GM12878 (cell line): ENCODE results near the gene MRPL22. TPM values are rescaled to one million over a fixed set of nuclear protein-coding genes. Genes with fewer than 3 reads are reported as not detected.

Experiments
- ATAC-seq: fragments of 200-7000 bp; cut with Tn5 transposase; 3 replicates; pipeline ENCODE4 v1.9.1; 2020; ENCODE audit warnings: mild to moderate bottlenecking, moderate library complexity
- BruUV-seq: library from RNA; stranded (reverse); fragments of 400-500 nt; replicated peaks from 2 replicates; lab custom pipeline; 2021; lab: Mats Ljungman, UMichigan
- CTCF ChIA-PET: fragments of 300-600 bp; sonication (Branson Sonifier 250); formaldehyde crosslinking; extraction: SDS; loops from one replicate; lab custom pipeline; 2021; ENCODE audit warnings: inconsistent platforms; lab: Yijun Ruan, JAX
- POLR2A ChIA-PET: fragments of 350-600 bp; formaldehyde crosslinking; extraction: SDS; loops from one replicate; lab custom pipeline; 2021; ENCODE audit warnings: inconsistent platforms; lab: Charles Lee
- RAD21 ChIA-PET: fragments of 300-600 bp; sonication (Branson Sonifier 250); formaldehyde crosslinking; loops from one replicate; lab custom pipeline; 2023; ENCODE audit warnings: antibody characterized with exemption; ENCODE audit not compliant: unreplicated experiment; lab: Charles Lee
- SMC1A ChIA-PET: fragments of 300-600 bp; sonication (Branson Sonifier 250); formaldehyde crosslinking; loops from one replicate; lab custom pipeline; 2023; ENCODE audit not compliant: unreplicated experiment, uncharacterized antibody; lab: Charles Lee
- DNase-seq: peaks from one replicate; pipeline ENCODE4 v3.0.0-alpha.2; 2011; ENCODE audit warnings: low read depth, low spot score
- FAIRE-seq: peaks from 3 replicates; lab custom pipeline; 2011; peaks lifted over from hg19 to GRCh38; lab: Jason Lieb, UNC
- H2AFZ ChIP-seq: 2 replicates; pipeline ENCODE4 v1.6.0; 2011; ENCODE audit warnings: low read depth, low read length, control low read depth; ENCODE audit not compliant: control insufficient read depth
- H3K27ac ChIP-seq: 2 replicates; pipeline ENCODE4 v1.5.1; 2011; ENCODE audit warnings: control low read depth; ENCODE audit not compliant: control insufficient read depth, insufficient read depth
- H3K27me3 ChIP-seq, 2 experiments: replicated peaks in 1 of 2; 2 replicates each; pipeline versions ENCODE4 v1.6.0 to v1.6.1; 2011; ENCODE audit warnings: low read length in 1 of 2; ENCODE audit not compliant: control insufficient read depth in 2 of 2, insufficient read depth in 2 of 2
- H3K36me3 ChIP-seq, 2 experiments: 2 replicates each; pipeline ENCODE4 v1.5.1; 2011; ENCODE audit warnings: low read length in 1 of 2; ENCODE audit not compliant: control insufficient read depth in 2 of 2, insufficient read depth in 2 of 2
- H3K4me1 ChIP-seq: 2 replicates; pipeline ENCODE4 v1.6.1; 2011; ENCODE audit warnings: mild to moderate bottlenecking, low read length, moderate library complexity, mixed read lengths; ENCODE audit not compliant: control insufficient read depth, insufficient read depth
- H3K4me2 ChIP-seq: 2 replicates; pipeline ENCODE4 v1.6.0; 2011; ENCODE audit warnings: control low read depth; ENCODE audit not compliant: control insufficient read depth, insufficient read depth
- H3K4me3 ChIP-seq: fragments of 200-600 bp; sonication (generic); 2 replicates; pipeline ENCODE4 v1.5.1; 2016
- H3K79me2 ChIP-seq: 2 replicates; pipeline ENCODE4 v1.6.0; 2011; ENCODE audit warnings: low read length; ENCODE audit not compliant: control insufficient read depth, insufficient read depth
- H3K9ac ChIP-seq: 2 replicates; pipeline ENCODE4 v1.8.0; 2011; ENCODE audit warnings: low read length, control low read depth, mixed read lengths; ENCODE audit not compliant: control insufficient read depth, insufficient read depth
- H3K9me3 ChIP-seq: replicated peaks from 3 replicates; pipeline ENCODE4 v1.5.1; 2011; ENCODE audit warnings: mild to moderate bottlenecking, low read length; ENCODE audit not compliant: control insufficient read depth, insufficient read depth
- H4K20me1 ChIP-seq: 2 replicates; pipeline ENCODE4 v1.6.0; 2011; ENCODE audit not compliant: control insufficient read depth, insufficient read depth
- ATF7 ChIP-seq: fragments of 450-650 bp; IDR thresholded peaks from 2 replicates; pipeline ENCODE4 v1.6.1; 2016; ENCODE audit warnings: low read depth, mild to moderate bottlenecking
- CREB1 ChIP-seq: IDR thresholded peaks from 2 replicates; pipeline ENCODE4 v1.6.1; 2012; ENCODE audit warnings: low read depth, mild to moderate bottlenecking, inconsistent platforms
- GABPA ChIP-seq: IDR thresholded peaks from 2 replicates; pipeline ENCODE4 v1.6.1; 2014; ENCODE audit warnings: antibody characterized with exemption, low read depth, mild to moderate bottlenecking, inconsistent platforms
- HDGF ChIP-seq: fragments of 450-650 bp; IDR thresholded peaks from 2 replicates; pipeline ENCODE4 v1.6.1; 2016; ENCODE audit warnings: antibody characterized with exemption
- JUNB ChIP-seq: IDR thresholded peaks from 2 replicates; pipeline ENCODE4 v1.6.1; 2016; ENCODE audit warnings: antibody characterized with exemption, mild to moderate bottlenecking
- MEF2A ChIP-seq: IDR thresholded peaks from 2 replicates; pipeline ENCODE4 v1.6.1; 2011; ENCODE audit warnings: low read depth, mild to moderate bottlenecking, low read length, moderate library complexity; ENCODE audit not compliant: insufficient read depth
- NFIC ChIP-seq: IDR thresholded peaks from 2 replicates; pipeline ENCODE4 v1.6.1; 2012; ENCODE audit warnings: low read depth, mild to moderate bottlenecking, inconsistent platforms, low read length, moderate library complexity
- NFYB ChIP-seq: IDR thresholded peaks from 2 replicates; pipeline ENCODE4 v1.6.1; 2011; ENCODE audit warnings: low read depth, mild to moderate bottlenecking, low read length, improper control_type of control experiment, moderate library complexity; ENCODE audit not compliant: insufficient read depth
- SIN3A ChIP-seq: IDR thresholded peaks from 2 replicates; pipeline ENCODE4 v1.6.1; 2012; ENCODE audit warnings: low read depth, low read length, improper control_type of control experiment
- SPI1 ChIP-seq: IDR thresholded peaks from 2 replicates; pipeline ENCODE4 v1.6.1; 2011; ENCODE audit warnings: low read depth, mild to moderate bottlenecking, low read length, moderate library complexity, borderline replicate concordance; ENCODE audit not compliant: insufficient read depth
- STAT1 ChIP-seq: fragments of 450-650 bp; conservative IDR thresholded peaks from 2 replicates; pipeline ENCODE4 v1.6.1; 2014; ENCODE audit warnings: antibody characterized with exemption, mild to moderate bottlenecking
- WGBS: methylation state at CpG from one replicate; pipeline ENCODE4 v1.1.6; 2016; ENCODE audit warnings: low lambda C conversion rate; ENCODE audit not compliant: insufficient replicate concordance, insufficient coverage; ENCODE audit errors: missing lambda C conversion rate; 5-methylcytosine and 5-hydroxymethylcytosine counted together
- in situ Hi-C: fragments of 300-500 bp; cut with MboI; formaldehyde crosslinking; loops from 9 replicates; pipeline ENCODE4 v1.14.3; 2018; ENCODE audit warnings: mixed read lengths
- intact Hi-C: fragments of 100-400 bp; cut with micrococcal nuclease; formaldehyde crosslinking; loops from one replicate; pipeline ENCODE4 v1.14.2; 2022; ENCODE audit not compliant: unreplicated experiment
- polyA plus RNA-seq, 11 experiments: library from polyadenylated mRNA; depleted of rRNA in 4 of 11; unstranded in 6 of 11; stranded (reverse) in 5 of 11; fragments of >200 nt; fragmentation: Nextera tagmentation in 4 of 11; fragmentation: Illumina TruSeq in 1 of 11; extraction: Ambion mirVana in 4 of 11; extraction: Trizol in 1 of 11; gene quantifications; 1 replicate in 1 of 11; 2 replicates in 10 of 11; pipeline versions ENCODE4 v1.2.1 to v1.2.3, GENCODE V29; 2011 to 2016; ENCODE audit warnings: inconsistent platforms in 2 of 11, missing spikeins in 2 of 11, low read depth in 1 of 11
- total RNA-seq, 4 experiments: library from RNA; depleted of rRNA in 3 of 4; stranded (reverse); fragments of >200 nt in 3 of 4; fragmentation: Illumina TruSeq in 1 of 4; extraction: Trizol in 1 of 4; gene quantifications; 2 replicates each; pipeline versions ENCODE4 v1.2.1 to v1.2.3, GENCODE V29; 2013 to 2021
- TF ChIP-seq, protein P1 (sequence below): fragments of 450-650 bp; IDR thresholded peaks from 2 replicates; pipeline ENCODE4 v1.6.1; 2018; ENCODE audit warnings: mild to moderate bottlenecking, low read depth, moderate library complexity; ENCODE audit not compliant: partially characterized antibody
- TF ChIP-seq, protein P2 (sequence below): IDR thresholded peaks from 2 replicates; pipeline ENCODE4 v1.6.1; 2012; ENCODE audit warnings: mild to moderate bottlenecking, low read depth, low read length
- TF ChIP-seq, protein P3 (sequence below): IDR thresholded peaks from 2 replicates; pipeline ENCODE4 v1.6.1; 2012; ENCODE audit warnings: low read length, inconsistent platforms
- TF ChIP-seq, protein P4 (sequence below), 3 experiments: IDR thresholded peaks in 2 of 3; conservative IDR thresholded peaks in 1 of 3; 2 replicates each; pipeline ENCODE4 v1.5.1; 2011; ENCODE audit warnings: low read depth in 3 of 3, low read length in 3 of 3, mild to moderate bottlenecking in 3 of 3, control low read depth in 2 of 3, moderate library complexity in 2 of 3, inconsistent platforms in 1 of 3, mixed read lengths in 1 of 3; ENCODE audit not compliant: control insufficient read depth in 2 of 3, insufficient read depth in 1 of 3; ENCODE audit errors: extremely low read depth in 1 of 3

The MRPL22 gene
- total and polyA plus RNA-seq, 10 of the 15 experiments (the other 5 are each of a cell fraction or from before 2014, with no cell fraction given), result 29.7 to 318 (median 93.4) TPM

DNA sequence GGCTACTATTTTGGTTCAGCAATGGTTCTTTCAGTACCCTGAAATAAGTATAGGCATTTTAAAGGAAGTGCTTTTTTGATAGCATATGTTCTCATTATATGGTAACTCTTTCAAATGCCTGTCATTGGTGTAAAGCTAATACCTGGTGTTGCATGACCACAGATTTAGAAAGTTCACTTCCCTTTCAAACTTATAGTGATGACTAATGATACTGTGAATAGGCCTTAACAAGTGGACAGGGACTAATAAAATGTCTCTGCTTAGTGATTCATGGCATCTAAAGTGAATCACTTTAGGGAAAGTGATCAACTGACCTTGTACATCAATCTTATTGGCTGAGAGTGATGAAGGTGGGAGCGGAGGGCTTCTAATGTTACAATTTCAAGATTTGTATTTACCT, 21.6 kb downstream of the MRPL22 start:
- peaks cover 4 to 22% of the 10 kb centered on the region in 2 experiments for H3K36me3 ChIP-seq
- TF ChIP-seq, protein P1, sequence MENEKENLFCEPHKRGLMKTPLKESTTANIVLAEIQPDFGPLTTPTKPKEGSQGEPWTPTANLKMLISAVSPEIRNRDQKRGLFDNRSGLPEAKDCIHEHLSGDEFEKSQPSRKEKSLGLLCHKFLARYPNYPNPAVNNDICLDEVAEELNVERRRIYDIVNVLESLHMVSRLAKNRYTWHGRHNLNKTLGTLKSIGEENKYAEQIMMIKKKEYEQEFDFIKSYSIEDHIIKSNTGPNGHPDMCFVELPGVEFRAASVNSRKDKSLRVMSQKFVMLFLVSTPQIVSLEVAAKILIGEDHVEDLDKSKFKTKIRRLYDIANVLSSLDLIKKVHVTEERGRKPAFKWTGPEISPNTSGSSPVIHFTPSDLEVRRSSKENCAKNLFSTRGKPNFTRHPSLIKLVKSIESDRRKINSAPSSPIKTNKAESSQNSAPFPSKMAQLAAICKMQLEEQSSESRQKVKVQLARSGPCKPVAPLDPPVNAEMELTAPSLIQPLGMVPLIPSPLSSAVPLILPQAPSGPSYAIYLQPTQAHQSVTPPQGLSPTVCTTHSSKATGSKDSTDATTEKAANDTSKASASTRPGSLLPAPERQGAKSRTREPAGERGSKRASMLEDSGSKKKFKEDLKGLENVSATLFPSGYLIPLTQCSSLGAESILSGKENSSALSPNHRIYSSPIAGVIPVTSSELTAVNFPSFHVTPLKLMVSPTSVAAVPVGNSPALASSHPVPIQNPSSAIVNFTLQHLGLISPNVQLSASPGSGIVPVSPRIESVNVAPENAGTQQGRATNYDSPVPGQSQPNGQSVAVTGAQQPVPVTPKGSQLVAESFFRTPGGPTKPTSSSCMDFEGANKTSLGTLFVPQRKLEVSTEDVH, result no peak
- no peak for TF ChIP-seq STAT1
- peak; percentile 61 for TF ChIP-seq JUNB
- peak; percentile 54; the same call in 1 of the 2 replicates for TF ChIP-seq CREB1
- TF ChIP-seq GABPA, result 0 out of 2 replicates have a peak, but pooled peaks have one; percentile 11
- TF ChIP-seq NFYB, result peak; percentile 78
- 0 out of 2 replicates have a peak, but pooled peaks have one; percentile 38 for TF ChIP-seq NFIC
- peak; percentile 59; the same call in 1 of the 2 replicates for TF ChIP-seq MEF2A
- TF ChIP-seq SIN3A, result no peak
- TF ChIP-seq SPI1, result peak; percentile 63
- no peak for TF ChIP-seq HDGF
- TF ChIP-seq, protein P2, sequence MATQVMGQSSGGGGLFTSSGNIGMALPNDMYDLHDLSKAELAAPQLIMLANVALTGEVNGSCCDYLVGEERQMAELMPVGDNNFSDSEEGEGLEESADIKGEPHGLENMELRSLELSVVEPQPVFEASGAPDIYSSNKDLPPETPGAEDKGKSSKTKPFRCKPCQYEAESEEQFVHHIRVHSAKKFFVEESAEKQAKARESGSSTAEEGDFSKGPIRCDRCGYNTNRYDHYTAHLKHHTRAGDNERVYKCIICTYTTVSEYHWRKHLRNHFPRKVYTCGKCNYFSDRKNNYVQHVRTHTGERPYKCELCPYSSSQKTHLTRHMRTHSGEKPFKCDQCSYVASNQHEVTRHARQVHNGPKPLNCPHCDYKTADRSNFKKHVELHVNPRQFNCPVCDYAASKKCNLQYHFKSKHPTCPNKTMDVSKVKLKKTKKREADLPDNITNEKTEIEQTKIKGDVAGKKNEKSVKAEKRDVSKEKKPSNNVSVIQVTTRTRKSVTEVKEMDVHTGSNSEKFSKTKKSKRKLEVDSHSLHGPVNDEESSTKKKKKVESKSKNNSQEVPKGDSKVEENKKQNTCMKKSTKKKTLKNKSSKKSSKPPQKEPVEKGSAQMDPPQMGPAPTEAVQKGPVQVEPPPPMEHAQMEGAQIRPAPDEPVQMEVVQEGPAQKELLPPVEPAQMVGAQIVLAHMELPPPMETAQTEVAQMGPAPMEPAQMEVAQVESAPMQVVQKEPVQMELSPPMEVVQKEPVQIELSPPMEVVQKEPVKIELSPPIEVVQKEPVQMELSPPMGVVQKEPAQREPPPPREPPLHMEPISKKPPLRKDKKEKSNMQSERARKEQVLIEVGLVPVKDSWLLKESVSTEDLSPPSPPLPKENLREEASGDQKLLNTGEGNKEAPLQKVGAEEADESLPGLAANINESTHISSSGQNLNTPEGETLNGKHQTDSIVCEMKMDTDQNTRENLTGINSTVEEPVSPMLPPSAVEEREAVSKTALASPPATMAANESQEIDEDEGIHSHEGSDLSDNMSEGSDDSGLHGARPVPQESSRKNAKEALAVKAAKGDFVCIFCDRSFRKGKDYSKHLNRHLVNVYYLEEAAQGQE, result no peak
- TF ChIP-seq ATF7, result peak; percentile 31; the same call in 1 of the 2 replicates
- TF ChIP-seq, protein P3, sequence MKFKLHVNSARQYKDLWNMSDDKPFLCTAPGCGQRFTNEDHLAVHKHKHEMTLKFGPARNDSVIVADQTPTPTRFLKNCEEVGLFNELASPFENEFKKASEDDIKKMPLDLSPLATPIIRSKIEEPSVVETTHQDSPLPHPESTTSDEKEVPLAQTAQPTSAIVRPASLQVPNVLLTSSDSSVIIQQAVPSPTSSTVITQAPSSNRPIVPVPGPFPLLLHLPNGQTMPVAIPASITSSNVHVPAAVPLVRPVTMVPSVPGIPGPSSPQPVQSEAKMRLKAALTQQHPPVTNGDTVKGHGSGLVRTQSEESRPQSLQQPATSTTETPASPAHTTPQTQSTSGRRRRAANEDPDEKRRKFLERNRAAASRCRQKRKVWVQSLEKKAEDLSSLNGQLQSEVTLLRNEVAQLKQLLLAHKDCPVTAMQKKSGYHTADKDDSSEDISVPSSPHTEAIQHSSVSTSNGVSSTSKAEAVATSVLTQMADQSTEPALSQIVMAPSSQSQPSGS, result peak; percentile 61; the same call in 1 of the 2 replicates
- TF ChIP-seq, protein P4, sequence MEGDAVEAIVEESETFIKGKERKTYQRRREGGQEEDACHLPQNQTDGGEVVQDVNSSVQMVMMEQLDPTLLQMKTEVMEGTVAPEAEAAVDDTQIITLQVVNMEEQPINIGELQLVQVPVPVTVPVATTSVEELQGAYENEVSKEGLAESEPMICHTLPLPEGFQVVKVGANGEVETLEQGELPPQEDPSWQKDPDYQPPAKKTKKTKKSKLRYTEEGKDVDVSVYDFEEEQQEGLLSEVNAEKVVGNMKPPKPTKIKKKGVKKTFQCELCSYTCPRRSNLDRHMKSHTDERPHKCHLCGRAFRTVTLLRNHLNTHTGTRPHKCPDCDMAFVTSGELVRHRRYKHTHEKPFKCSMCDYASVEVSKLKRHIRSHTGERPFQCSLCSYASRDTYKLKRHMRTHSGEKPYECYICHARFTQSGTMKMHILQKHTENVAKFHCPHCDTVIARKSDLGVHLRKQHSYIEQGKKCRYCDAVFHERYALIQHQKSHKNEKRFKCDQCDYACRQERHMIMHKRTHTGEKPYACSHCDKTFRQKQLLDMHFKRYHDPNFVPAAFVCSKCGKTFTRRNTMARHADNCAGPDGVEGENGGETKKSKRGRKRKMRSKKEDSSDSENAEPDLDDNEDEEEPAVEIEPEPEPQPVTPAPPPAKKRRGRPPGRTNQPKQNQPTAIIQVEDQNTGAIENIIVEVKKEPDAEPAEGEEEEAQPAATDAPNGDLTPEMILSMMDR (IDR thresholded peaks at IDR 0.05 in 2 of 3, conservative IDR thresholded peaks at IDR 0.05 in 1 of 3; ENCODE audit: control insufficient read depth in 2 of 3, extremely low read depth in 1 of 3, insufficient read depth in 1 of 3, low read depth in 3 of 3, low read length in 3 of 3), result no peak

More for the DNA sequence above, 21.6 kb downstream of the MRPL22 start:
- H3K4me2 ChIP-seq, result no peak overlapping the region
- H2AFZ ChIP-seq, result no peak overlapping the region
- no peak overlapping the region for H3K4me3 ChIP-seq
- CTCF ChIA-PET, result interaction anchor here (1.9 kb wide), 1 partner anchor 10 kb away, joined by 13 read pairs; no protein-coding TSS in a partner anchor
- no peaks in the 10 kb centered on the region for H3K27me3 ChIP-seq
- no peaks in the 10 kb centered on the region for H4K20me1 ChIP-seq
- no peak overlapping the region for H3K9ac ChIP-seq
- BruUV-seq, result no TSS peak
- DNase-seq, result no peak
- no peaks in the 10 kb centered on the region for H3K79me2 ChIP-seq
- no peak for FAIRE-seq
- no peaks in the 10 kb centered on the region for H3K4me1 ChIP-seq
- RAD21 ChIA-PET, result interaction anchor here (1.3 kb wide), 1 partner anchor 66 kb away, joined by 3 read pairs; no protein-coding TSS in a partner anchor
- SMC1A ChIA-PET, result no interaction called here
- POLR2A ChIA-PET, result no interaction called here
- ATAC-seq, result peak; percentile 94
- WGBS, result 36% methylated on average over 1 of the region's 1 CpG
- no peaks in the 10 kb centered on the region for H3K9me3 ChIP-seq
- in situ Hi-C loops, result no loop called here
- no peak overlapping the region for H3K27ac ChIP-seq
- intact Hi-C loops, result no loop called here
